NK-92 (cell line): ENCODE measurements around the gene ACTR5.

Source experiments
- DNase-seq: peaks from one replicate; lab custom pipeline; 2025; ENCODE audit not compliant: unreplicated experiment; lab: John Stamatoyannopoulos, UW

ACTR5 gene

DNA sequence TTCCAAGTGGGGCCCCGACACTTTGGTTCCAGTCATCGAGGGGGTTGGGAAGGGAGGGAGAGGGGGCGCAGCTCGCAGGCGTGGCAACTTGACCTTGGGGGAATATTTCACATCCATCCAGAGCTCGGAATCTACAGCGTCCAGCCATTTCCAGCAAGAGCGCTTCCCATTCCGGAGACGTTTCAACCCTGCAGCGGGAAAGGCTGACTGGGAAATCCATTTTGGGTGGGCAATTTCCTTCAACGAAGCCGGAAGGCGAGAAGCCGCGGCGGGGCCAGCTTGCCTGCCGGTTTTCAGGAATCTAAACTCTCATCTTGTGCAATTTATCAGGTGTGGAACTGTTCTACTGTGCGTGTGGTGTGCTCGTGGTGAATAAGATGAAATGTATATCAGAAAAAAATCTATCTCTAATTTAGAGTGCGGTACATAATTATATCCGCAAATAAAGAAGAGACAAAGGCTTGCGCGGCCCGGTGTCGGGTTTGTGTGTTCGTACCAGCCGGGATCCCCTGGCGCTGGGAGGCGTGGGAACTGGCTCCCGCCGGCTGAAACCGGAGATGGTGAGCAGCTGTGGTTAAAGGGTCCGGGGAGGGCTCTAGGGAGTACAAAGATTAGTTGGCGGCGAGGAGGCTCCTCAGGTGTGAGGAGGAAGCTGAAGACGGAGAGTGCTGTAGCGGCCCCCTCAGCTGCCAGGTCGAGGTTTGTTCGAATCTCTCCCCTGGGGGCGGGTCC, 19.2 kb upstream of the ACTR5 start:
- no peak for DNase-seq

GRCh38 chr20:38729767-38730166, 18.5 kb upstream of the ACTR5 start:
- no peak for DNase-seq

DNA sequence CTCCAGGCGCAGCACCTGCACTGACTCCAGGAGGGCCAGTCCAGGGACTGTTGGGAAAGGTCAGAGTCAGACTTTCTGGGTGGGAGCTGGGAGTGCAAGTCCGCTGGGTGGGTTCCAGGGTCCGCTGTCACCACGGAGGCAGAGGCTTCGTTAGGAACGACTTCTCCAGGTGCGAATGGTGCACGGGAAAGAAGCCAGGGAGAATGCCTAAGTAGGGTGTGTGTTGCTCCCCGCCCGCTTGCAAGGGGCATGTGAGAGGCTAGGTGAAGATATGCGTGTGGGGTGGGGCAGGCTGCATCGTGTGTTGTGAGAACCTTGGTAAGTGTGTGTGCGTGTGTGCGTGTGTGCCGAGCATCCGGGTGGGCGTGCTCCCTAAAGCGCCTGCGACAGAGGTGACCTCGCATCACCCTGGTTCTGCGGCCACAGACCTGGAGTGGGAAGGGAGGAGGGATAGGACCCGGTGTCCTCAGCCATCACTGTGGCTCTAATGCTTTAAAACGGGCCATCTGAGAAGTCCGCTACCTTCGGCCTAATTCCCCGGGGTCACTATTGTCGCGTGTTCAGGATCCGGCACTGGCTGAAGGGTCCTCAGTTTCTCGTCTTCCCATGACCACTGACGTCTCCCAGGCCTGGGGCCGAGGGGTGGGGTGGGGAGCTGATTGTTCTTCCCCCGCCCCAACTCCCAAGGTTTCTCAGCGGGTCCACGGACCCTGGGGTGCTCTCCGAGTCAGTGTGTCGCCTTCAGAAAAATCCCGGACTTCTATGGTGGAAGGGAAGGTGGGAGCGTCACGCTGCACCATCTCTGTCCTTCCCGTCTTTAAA, 17.9 kb upstream of the ACTR5 start:
- no peak for DNase-seq

DNA sequence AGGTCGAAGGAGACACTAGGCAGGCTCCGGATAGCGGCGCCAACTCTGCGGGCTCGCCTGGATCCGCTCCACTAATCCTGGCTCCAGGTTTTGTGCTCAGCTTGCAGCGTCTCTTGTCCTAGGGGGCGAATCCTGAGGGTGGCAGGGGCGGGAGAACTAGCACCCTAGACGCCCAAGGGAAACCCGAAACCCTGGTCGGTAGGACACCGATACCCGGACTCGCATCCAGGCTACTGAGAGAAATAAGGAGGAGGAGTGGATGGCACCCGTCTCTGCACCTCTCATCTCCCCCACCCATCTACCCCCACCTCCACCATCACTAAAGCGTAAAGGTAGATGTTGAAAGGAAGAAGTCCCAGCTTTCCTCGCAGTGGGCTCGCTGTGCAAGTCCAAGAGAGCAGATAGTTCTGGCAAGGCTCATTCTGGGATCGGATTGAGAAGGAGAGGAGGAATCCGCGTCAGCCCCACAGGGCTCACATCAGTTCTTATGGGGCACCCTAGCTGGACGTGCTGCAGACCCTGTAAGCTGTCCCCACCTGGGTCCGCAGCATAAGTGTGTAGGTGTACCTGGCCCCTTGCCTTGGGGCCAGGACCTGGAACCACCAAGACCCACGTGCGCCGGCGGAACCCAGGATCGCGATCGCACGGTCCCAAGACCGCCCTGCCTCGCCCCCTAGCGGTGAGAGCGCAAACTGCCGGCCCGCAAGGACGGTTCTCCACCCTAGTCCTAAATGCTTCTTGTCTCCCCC, 17.1 kb upstream of the ACTR5 start:
- no peak for DNase-seq

GRCh38 chr20:38731738-38732113, 16.5 kb upstream of the ACTR5 start:
- DNase-seq = no peak

GRCh38 chr20:38732981-38733380, 15.3 kb upstream of the ACTR5 start:
- DNase-seq = no peak

- no peak for DNase-seq
Measured at GRCh38 chr20:38735172-38735571, 13.1 kb upstream of the ACTR5 start.

DNA sequence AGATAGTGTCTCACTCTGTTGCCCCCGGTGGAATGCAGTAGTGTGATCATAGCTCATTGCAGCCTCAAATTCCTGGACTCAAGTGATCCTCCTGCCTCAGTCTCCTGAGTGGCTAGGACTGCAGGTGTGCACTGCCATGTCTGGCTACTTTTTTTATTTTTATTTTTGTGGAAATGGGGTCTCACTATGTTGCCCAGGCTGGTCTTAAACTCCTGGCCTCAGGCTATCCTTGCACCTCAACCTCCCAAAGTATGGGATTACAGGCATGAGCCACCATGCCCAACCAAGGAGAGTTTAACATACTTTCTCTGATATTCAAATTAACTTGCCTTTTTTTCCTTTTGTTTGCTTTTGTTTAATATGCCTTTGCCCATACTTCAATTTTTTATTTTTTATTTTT, 10.4 kb upstream of the ACTR5 start:
- DNase-seq = no peak

DNA sequence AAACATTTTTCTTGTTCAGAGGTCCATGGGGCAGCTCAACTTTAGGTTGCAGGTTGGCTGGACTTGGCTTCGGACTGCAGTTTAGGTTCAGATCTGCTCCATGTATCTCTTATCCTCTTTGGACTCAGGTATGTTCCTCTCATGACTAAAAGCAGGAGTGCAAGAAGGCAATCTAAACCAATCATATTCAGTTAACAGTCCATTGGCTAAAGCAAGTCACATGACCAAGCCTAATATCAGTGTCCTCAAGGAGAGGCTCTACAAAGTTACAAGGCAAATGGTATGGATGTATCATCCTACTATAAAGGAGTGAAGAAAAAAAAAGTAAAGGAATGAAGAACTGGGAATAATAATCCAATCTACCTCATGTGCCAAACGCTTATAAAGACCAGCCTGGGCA, 2.5 kb upstream of the ACTR5 start:
- no peak for DNase-seq

DNA sequence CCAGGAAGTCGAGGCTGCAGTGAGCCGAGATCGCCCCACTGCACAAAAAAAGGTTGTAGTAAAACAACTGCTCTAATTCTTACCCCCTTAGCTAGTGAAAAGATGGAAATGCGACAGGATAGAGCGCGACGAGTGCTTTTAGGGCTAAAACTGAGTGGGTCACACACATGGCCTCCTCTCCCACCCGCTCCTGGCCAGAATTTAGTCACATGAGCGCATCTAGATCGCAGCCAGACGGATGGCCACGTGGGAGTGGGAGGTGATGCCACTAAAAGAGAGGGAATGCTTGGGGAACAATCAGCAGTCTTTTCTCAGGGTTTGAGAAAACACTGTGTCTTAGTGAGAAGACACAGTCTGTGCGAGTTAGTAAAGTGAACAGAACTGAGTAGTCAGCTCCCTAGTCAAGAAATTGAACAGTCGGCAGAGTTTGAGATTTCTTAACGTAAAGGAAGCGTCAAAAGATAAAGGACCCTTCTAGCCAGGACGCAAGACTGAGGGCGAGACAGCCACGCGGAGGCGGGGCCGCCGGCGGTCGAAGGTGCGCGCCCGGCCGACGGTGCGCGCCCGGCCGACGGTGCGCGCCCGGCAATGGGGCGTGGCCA, 664 bp upstream of the ACTR5 start:
- DNase-seq = no peak

GRCh38 chr20:38748861-38749149, 545 bp downstream of the ACTR5 start:
- DNase-seq = no peak

DNA sequence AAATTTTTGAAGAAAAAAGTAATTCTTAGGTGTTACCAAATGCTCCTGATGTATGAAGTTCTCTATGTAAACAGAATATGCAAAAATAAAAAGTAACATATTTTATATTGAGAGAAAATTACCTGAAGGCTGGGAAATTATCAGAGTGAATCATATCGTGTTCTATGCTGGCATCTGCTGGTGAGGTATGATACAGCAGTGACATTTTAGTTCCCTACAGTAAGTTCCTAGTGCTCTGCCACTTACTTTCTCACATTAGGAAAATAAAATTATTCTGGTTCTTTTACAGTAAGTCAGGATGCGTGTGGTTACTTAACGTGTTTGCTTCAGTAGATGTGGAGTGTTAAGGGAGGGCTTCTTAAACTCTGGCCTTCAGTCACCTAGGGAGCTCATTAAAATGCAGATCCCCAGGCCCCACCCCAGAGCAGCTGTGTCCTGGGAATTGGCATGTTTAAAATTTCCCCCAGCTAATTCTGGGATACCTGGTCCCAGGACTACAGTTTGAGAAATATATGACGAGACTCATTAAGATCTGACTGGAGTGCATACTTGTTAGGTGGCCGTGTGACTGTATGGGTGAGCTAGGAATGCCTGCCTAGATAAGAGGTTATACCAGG, 3.2 kb downstream of the ACTR5 start:
- DNase-seq = no peak

GRCh38 chr20:38752029-38752428, 3.8 kb downstream of the ACTR5 start:
- DNase-seq = no peak

- no peak for DNase-seq
Measured at GRCh38 chr20:38754924-38755323, 6.7 kb downstream of the ACTR5 start.

DNA sequence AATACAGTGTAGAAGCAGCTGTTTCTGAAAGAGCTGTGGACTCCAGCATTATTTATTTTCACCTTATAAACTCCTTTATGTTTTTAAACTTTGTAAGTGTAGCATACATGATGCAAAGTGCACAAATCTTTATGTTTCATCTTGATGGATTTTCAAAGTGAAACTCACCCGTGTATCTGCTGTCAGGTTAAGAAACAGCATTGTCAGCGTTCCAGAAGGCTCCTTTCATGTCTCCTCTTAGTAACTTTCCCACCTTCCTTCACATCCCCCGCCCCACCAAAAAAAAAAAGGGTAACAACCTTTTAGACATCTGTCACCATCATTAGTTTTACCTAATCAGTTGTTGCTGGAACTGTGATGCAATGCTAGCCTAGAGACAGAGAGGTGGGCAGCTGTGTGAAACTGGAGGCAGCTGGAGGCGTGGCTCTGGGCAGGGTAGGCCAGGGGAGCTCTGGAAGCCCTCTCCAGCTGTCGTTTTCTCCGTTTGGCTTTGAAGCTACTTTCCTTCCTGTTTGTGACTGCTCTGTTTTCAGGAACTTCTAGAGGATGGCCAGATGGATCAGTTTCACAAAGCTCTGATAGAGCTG, 7.2 kb downstream of the ACTR5 start:
- no peak for DNase-seq

GRCh38 chr20:38757145-38757775, 9.0 kb downstream of the ACTR5 start:
- DNase-seq = no peak

DNA sequence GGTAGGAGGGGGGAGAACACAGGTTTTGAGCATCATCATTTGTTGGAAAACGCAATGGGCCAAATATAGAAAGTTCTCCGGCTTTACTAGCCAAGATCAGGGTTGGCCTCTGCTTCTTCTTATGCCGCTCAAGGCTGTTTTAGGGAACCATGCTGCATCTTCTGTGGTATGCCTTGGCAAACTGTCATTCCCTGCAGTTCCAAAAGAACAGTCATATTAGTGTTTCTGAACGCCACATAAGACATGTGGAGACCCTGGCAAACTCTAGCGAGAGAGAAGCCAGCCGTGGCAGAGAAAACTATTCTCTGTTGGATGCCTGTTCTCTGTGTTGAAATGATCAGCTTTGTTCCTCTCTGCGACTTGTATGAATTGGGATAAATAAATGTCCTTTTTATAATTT, 10.8 kb downstream of the ACTR5 start:
- DNase-seq = no peak

GRCh38 chr20:38760978-38761377, 12.7 kb downstream of the ACTR5 start:
- no peak for DNase-seq

GRCh38 chr20:38762174-38762573, 13.9 kb downstream of the ACTR5 start:
- no peak for DNase-seq

DNA sequence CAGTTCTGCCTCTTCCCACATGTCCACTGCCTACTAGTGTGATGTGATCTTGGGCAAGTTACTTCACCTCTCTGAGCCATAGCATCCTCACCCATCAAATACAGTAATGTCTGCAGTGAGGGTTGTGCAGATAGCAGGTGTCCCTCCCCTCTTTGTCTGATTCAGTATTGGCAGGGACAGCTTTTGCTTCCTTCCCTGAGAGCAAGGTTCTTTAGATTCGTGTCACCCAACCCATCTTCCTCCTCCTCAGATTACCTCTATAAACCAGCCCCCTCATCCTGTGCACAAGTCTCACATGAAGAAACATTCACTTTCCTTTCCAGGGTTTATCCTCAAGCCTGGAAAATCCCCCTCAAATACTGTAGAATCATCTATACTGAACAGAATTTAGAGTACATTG, 15.4 kb downstream of the ACTR5 start:
- no peak for DNase-seq
